K562 (cell line): ENCODE results near the gene TCIRG1. TPM values are rescaled to one million over a fixed set of nuclear protein-coding genes. Genes with fewer than 3 reads are reported as not detected.
A peak's percentile ranks its signal among the peaks of the same experiment; 100 is the strongest.

Experiments used
- BACH1 ChIP-seq: fragments of 200-800 bp; sonication (Bioruptor generic); IDR thresholded peaks from 2 replicates; pipeline ENCODE4 v1.6.1; 2016; ENCODE audit warnings: missing genetic modification characterization, missing compliant biosample characterization
- BCOR ChIP-seq: fragments of 450-650 bp; IDR thresholded peaks from 2 replicates; pipeline ENCODE4 v1.6.1; 2016
- CBX2 ChIP-seq: fragments of 200-600 bp; sonication (generic); IDR thresholded peaks from one replicate; pipeline ENCODE4 v1.6.1; 2012; ENCODE audit warnings: mild to moderate bottlenecking, low read length, inconsistent platforms; ENCODE audit not compliant: insufficient read depth, poor library complexity, severe bottlenecking
- CHCHD3 ChIP-seq: fragments of 250-450 bp; sonication (Bioruptor Pico); IDR thresholded peaks from 2 replicates; pipeline ENCODE4 v2.1.2; 2022; ENCODE audit warnings: mild to moderate bottlenecking
- CREBBP ChIP-seq: IDR thresholded peaks from one replicate; pipeline ENCODE4 v1.6.1; 2012; ENCODE audit warnings: low read depth, mild to moderate bottlenecking, control low read depth, inconsistent platforms, low read length
- DIDO1 ChIP-seq: fragments of 450-650 bp; IDR thresholded peaks from 2 replicates; pipeline ENCODE4 v1.6.1; 2016; ENCODE audit warnings: low read depth, missing biosample characterization, missing genetic modification characterization
- HDAC8 ChIP-seq: fragments of 450-650 bp; IDR thresholded peaks from 2 replicates; pipeline ENCODE4 v1.6.1; 2016; ENCODE audit warnings: mild to moderate bottlenecking, missing genetic modification characterization, moderate library complexity, missing compliant biosample characterization
- HNRNPL ChIP-seq: fragments of 200-400 bp; formaldehyde crosslinking; IDR thresholded peaks from 2 replicates; pipeline ENCODE4 v1.6.1; 2017; ENCODE audit warnings: low read depth, mild to moderate bottlenecking, low read length
- MIER1 ChIP-seq: fragments of 450-650 bp; IDR thresholded peaks from 2 replicates; pipeline ENCODE4 v1.6.1; 2016; ENCODE audit warnings: antibody characterized with exemption, mild to moderate bottlenecking, low read depth
- ZKSCAN3 ChIP-seq: fragments of 250-450 bp; sonication (Bioruptor Pico); IDR thresholded peaks from 2 replicates; pipeline ENCODE4 v1.4.0; 2020
- ZNF121 ChIP-seq: sonication (generic); formaldehyde crosslinking; conservative IDR thresholded peaks from 2 replicates; pipeline ENCODE4 v1.8.0; 2022; ENCODE audit warnings: missing genetic modification reagents
- ZNF408 ChIP-seq: fragments of 250-450 bp; sonication (Bioruptor Pico); IDR thresholded peaks from 2 replicates; pipeline ENCODE4 v1.4.0; 2020; ENCODE audit warnings: low read depth, mild to moderate bottlenecking, moderate library complexity
- polyA plus RNA-seq, 8 experiments: library from polyadenylated mRNA; depleted of rRNA in 4 of 8; stranded (reverse) in 5 of 8; unstranded in 3 of 8; fragments of >200 nt; fragmentation: Nextera tagmentation in 2 of 8; fragmentation: Illumina TruSeq in 1 of 8; extraction: Ambion mirVana in 2 of 8; extraction: Trizol in 1 of 8; gene quantifications; 2 replicates each; pipeline versions ENCODE4 v1.2.1 to v1.2.3, GENCODE V29; 2011 to 2014; ENCODE audit warnings: inconsistent platforms in 1 of 8, missing spikeins in 1 of 8
- total RNA-seq, 7 experiments: library from RNA; depleted of rRNA in 6 of 7; stranded (reverse); fragments of >200 nt in 6 of 7; fragmentation: Illumina TruSeq in 2 of 7; extraction: Trizol in 2 of 7; gene quantifications; 2 replicates each; pipeline versions ENCODE4 v1.2.1 to v1.2.3, GENCODE V29; 2011 to 2021; ENCODE audit warnings: low replicate concordance in 1 of 7
- TF ChIP-seq, protein P1 (sequence below), 2 experiments: IDR thresholded peaks; 2 replicates each; pipeline ENCODE4 v1.6.1; 2011; ENCODE audit warnings: borderline replicate concordance in 1 of 2, control low read depth in 1 of 2, low read depth in 1 of 2, low read length in 1 of 2, mild to moderate bottlenecking in 1 of 2, mixed read lengths in 1 of 2, moderate library complexity in 1 of 2; ENCODE audit not compliant: insufficient read depth in 1 of 2, insufficient read length in 1 of 2, poor library complexity in 1 of 2, severe bottlenecking in 1 of 2; ENCODE audit errors: extremely low read depth in 1 of 2
- TF ChIP-seq, protein P2 (sequence below): fragments of 150-350 bp; IDR thresholded peaks from 2 replicates; pipeline ENCODE4 v1.6.1; 2014; ENCODE audit warnings: low read depth, mild to moderate bottlenecking, low read length, borderline replicate concordance
- TF ChIP-seq, protein P3 (sequence below): fragments of 250-450 bp; sonication (Bioruptor Pico); IDR thresholded peaks from 2 replicates; pipeline ENCODE4 v1.5.0; 2021; ENCODE audit warnings: mild to moderate bottlenecking, borderline replicate concordance
- TF ChIP-seq, protein P4 (sequence below), 2 experiments: fragments of 450-650 bp; conservative IDR thresholded peaks; 2 replicates each; pipeline ENCODE4 v1.6.1; 2017; ENCODE audit warnings: mild to moderate bottlenecking in 2 of 2, moderate library complexity in 2 of 2
- TF ChIP-seq, protein P5 (sequence below): fragments of 250-450 bp; sonication (Bioruptor Pico); IDR thresholded peaks from 2 replicates; pipeline ENCODE4 v1.4.0; 2020

The TCIRG1 gene
- total and polyA plus RNA-seq, 9 of the 15 experiments (the other 6 are each of a cell fraction or from before 2014, with no cell fraction given), result 0.49 to 143 (median 24.4) TPM

DNA sequence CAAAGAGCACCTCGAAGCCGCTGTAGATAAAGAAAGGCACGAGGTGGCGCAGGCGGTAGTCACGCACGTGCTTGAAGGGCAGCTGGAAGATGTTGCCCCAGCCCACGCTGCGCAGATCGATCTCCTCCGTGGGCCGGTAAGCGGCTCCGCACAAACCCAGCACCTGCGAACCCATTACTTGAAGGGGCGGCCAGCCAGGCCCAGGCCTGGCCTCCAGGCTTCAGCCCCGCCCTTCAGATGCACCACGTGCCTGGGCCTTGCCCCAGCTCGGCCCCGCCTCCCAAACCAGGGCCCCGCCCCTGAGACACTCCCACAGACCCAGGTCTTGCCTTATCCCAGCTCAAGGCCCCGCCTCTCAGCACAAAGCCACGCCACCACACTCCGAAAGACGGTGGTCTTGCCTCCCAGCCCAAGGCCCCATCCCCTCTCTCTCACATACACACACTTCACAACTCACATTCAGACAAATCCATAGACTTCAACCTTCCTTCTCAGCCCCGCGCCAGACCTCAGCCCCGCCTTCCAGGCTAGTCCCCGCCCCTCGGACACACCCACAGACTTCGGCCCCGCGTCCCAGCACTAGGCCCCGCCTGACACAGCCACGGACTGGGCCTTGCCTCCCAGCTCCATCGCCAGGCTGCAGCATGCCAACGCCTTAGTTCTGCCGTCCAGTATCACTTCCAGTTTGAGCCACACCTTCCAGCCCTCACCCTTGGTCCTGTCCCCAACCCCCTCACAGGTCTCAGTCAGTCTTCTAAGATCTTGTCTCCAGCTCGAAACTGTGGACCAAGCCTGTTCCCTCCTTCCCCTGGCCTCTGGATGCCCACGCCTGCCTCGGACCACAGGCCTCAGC lies 42.0 kb upstream of the TCIRG1 start (continued):
- no peak for TF ChIP-seq CBX2
- no peak for TF ChIP-seq CREBBP
- TF ChIP-seq, protein P1, sequence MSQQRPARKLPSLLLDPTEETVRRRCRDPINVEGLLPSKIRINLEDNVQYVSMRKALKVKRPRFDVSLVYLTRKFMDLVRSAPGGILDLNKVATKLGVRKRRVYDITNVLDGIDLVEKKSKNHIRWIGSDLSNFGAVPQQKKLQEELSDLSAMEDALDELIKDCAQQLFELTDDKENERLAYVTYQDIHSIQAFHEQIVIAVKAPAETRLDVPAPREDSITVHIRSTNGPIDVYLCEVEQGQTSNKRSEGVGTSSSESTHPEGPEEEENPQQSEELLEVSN (IDR thresholded peaks at IDR 0.05; ENCODE audit: borderline replicate concordance in 1 of 2, extremely low read depth in 1 of 2, insufficient read depth in 1 of 2, insufficient read length in 1 of 2, low read depth in 1 of 2, low read length in 1 of 2, poor library complexity in 1 of 2, severe bottlenecking in 1 of 2), result peak; percentile 90 to 91
- no peak for TF ChIP-seq BCOR
- no peak for TF ChIP-seq BACH1
- TF ChIP-seq MIER1, result no peak
- TF ChIP-seq, protein P2, sequence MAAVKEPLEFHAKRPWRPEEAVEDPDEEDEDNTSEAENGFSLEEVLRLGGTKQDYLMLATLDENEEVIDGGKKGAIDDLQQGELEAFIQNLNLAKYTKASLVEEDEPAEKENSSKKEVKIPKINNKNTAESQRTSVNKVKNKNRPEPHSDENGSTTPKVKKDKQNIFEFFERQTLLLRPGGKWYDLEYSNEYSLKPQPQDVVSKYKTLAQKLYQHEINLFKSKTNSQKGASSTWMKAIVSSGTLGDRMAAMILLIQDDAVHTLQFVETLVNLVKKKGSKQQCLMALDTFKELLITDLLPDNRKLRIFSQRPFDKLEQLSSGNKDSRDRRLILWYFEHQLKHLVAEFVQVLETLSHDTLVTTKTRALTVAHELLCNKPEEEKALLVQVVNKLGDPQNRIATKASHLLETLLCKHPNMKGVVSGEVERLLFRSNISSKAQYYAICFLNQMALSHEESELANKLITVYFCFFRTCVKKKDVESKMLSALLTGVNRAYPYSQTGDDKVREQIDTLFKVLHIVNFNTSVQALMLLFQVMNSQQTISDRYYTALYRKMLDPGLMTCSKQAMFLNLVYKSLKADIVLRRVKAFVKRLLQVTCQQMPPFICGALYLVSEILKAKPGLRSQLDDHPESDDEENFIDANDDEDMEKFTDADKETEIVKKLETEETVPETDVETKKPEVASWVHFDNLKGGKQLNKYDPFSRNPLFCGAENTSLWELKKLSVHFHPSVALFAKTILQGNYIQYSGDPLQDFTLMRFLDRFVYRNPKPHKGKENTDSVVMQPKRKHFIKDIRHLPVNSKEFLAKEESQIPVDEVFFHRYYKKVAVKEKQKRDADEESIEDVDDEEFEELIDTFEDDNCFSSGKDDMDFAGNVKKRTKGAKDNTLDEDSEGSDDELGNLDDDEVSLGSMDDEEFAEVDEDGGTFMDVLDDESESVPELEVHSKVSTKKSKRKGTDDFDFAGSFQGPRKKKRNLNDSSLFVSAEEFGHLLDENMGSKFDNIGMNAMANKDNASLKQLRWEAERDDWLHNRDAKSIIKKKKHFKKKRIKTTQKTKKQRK, result no peak
- no peak for TF ChIP-seq ZNF121 (CRISPR knock-in tag)
- TF ChIP-seq ZKSCAN3 (CRISPR knock-in tag), result no peak
- TF ChIP-seq CHCHD3 (CRISPR knock-in tag), result no peak
- TF ChIP-seq DIDO1 (tag), result no peak
- TF ChIP-seq, protein P3, sequence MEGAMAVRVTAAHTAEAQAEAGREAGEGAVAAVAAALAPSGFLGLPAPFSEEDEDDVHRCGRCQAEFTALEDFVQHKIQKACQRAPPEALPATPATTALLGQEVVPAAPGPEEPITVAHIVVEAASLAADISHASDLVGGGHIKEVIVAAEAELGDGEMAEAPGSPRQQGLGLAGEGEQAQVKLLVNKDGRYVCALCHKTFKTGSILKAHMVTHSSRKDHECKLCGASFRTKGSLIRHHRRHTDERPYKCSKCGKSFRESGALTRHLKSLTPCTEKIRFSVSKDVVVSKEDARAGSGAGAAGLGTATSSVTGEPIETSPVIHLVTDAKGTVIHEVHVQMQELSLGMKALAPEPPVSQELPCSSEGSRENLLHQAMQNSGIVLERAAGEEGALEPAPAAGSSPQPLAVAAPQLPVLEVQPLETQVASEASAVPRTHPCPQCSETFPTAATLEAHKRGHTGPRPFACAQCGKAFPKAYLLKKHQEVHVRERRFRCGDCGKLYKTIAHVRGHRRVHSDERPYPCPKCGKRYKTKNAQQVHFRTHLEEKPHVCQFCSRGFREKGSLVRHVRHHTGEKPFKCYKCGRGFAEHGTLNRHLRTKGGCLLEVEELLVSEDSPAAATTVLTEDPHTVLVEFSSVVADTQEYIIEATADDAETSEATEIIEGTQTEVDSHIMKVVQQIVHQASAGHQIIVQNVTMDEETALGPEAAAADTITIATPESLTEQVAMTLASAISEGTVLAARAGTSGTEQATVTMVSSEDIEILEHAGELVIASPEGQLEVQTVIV (CRISPR knock-in tag), result no peak
- no peak for TF ChIP-seq HNRNPL
- TF ChIP-seq, protein P4, sequence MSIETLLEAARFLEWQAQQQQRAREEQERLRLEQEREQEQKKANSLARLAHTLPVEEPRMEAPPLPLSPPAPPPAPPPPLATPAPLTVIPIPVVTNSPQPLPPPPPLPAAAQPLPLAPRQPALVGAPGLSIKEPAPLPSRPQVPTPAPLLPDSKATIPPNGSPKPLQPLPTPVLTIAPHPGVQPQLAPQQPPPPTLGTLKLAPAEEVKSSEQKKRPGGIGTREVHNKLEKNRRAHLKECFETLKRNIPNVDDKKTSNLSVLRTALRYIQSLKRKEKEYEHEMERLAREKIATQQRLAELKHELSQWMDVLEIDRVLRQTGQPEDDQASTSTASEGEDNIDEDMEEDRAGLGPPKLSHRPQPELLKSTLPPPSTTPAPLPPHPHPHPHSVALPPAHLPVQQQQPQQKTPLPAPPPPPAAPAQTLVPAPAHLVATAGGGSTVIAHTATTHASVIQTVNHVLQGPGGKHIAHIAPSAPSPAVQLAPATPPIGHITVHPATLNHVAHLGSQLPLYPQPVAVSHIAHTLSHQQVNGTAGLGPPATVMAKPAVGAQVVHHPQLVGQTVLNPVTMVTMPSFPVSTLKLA (conservative IDR thresholded peaks at IDR 0.05), result peak; percentile 93 to 95
- TF ChIP-seq, protein P5, sequence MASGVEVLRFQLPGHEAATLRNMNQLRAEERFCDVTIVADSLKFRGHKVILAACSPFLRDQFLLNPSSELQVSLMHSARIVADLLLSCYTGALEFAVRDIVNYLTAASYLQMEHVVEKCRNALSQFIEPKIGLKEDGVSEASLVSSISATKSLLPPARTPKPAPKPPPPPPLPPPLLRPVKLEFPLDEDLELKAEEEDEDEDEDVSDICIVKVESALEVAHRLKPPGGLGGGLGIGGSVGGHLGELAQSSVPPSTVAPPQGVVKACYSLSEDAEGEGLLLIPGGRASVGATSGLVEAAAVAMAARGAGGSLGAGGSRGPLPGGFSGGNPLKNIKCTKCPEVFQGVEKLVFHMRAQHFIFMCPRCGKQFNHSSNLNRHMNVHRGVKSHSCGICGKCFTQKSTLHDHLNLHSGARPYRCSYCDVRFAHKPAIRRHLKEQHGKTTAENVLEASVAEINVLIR (CRISPR knock-in tag), result no peak
- no peak for TF ChIP-seq ZNF408 (CRISPR knock-in tag)
- TF ChIP-seq HDAC8 (tag), result no peak
